OCI-LY3 (cell line): Measurements from ENCODE around the gene GMPR.

Experiments used
- EZH2phosphoT487 ChIP-seq: fragments of 200-600 bp; shearing (Covaris generic); IDR thresholded peaks from 2 replicates; pipeline ENCODE4 v1.6.1; 2018; ENCODE audit warnings: antibody characterized with exemption, mixed run types, low read depth
- TF ChIP-seq, protein P1 (sequence below): fragments of 200-600, 300-600 bp; sonication (generic); IDR thresholded peaks from 2 replicates; pipeline ENCODE4 v1.5.1; 2014; ENCODE audit warnings: antibody characterized with exemption, low read length, low read depth

DNA sequence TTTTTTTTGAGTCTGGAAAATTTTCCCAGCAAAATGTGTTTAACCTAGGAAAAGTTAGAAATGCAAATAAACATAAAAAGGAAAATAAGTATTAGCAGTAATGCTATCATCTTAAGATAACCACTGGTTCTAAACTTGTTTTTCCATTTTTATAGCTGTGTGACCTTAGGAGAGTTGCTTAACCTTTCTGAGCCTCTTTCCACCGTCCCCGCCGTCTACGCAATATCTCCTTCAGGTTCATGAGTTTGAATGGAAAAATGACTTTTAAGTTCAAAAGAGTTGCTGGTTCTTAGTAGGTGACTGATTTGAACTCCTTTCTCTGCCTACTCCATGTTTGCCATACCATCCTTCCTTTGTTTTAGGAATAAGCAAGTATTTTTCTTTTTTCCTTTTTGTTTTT is 44.0 kb downstream of the GMPR start:
- TF ChIP-seq, protein P1, sequence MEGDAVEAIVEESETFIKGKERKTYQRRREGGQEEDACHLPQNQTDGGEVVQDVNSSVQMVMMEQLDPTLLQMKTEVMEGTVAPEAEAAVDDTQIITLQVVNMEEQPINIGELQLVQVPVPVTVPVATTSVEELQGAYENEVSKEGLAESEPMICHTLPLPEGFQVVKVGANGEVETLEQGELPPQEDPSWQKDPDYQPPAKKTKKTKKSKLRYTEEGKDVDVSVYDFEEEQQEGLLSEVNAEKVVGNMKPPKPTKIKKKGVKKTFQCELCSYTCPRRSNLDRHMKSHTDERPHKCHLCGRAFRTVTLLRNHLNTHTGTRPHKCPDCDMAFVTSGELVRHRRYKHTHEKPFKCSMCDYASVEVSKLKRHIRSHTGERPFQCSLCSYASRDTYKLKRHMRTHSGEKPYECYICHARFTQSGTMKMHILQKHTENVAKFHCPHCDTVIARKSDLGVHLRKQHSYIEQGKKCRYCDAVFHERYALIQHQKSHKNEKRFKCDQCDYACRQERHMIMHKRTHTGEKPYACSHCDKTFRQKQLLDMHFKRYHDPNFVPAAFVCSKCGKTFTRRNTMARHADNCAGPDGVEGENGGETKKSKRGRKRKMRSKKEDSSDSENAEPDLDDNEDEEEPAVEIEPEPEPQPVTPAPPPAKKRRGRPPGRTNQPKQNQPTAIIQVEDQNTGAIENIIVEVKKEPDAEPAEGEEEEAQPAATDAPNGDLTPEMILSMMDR, result no peak
- TF ChIP-seq EZH2phosphoT487, result no peak
